NB4 (cell line): Measurements from ENCODE around the gene PPARGC1A.

ENCODE experiments used
- DNase-seq: peaks from one replicate; pipeline ENCODE4 v3.0.0; 2010; ENCODE audit warnings: low read depth
- H3K4me3 ChIP-seq: one replicate; pipeline ENCODE4 v1.5.1; 2011; ENCODE audit warnings: mild to moderate bottlenecking, low read depth, low read length, moderate library complexity
- CTCF ChIP-seq: IDR thresholded peaks from one replicate; pipeline ENCODE4 v1.5.1; 2012; ENCODE audit warnings: low read depth, low read length
- MAX ChIP-seq: IDR thresholded peaks from 2 replicates; pipeline ENCODE4 v1.6.1; 2011; ENCODE audit warnings: low read depth, low read length
- MYC ChIP-seq: IDR thresholded peaks from 2 replicates; pipeline ENCODE4 v1.6.1; 2011; ENCODE audit warnings: low read depth, low read length
- POLR2A ChIP-seq: IDR thresholded peaks from 2 replicates; pipeline ENCODE4 v1.6.1; 2011; ENCODE audit warnings: mild to moderate bottlenecking; ENCODE audit not compliant: insufficient read length; ENCODE audit errors: extremely low read depth

The PPARGC1A gene

GRCh38 chr4:23881674-23882337 is 8.0 kb downstream of the PPARGC1A start:
- H3K4me3 ChIP-seq: no peak overlapping the region
- no peak for DNase-seq
- no peak for TF ChIP-seq MAX
- TF ChIP-seq POLR2A: no peak
- no peak for TF ChIP-seq CTCF
- TF ChIP-seq MYC: no peak

- DNase-seq: peak; percentile 34
- no peak overlapping the region for H3K4me3 ChIP-seq
- TF ChIP-seq MAX: no peak
- no peak for TF ChIP-seq CTCF
- TF ChIP-seq POLR2A: no peak
- no peak for TF ChIP-seq MYC
Observed at GRCh38 chr4:23881052-23881501, 8.8 kb downstream of the PPARGC1A start.

- H3K4me3 ChIP-seq: no peak overlapping the region
- DNase-seq: no peak
- TF ChIP-seq POLR2A (no peak), MAX (no peak), CTCF (no peak), MYC (no peak)
Observed at GRCh38 chr4:23878912-23879732, 10.7 kb downstream of the PPARGC1A start.

GRCh38 chr4:23878246-23878891 is 11.5 kb downstream of the PPARGC1A start:
- H3K4me3 ChIP-seq: no peak overlapping the region
- DNase-seq: no peak
- TF ChIP-seq MYC (no peak), MAX (no peak), POLR2A (no peak), CTCF (no peak)

GRCh38 chr4:23877758-23878229 is 12.1 kb downstream of the PPARGC1A start:
- no peak for TF ChIP-seq CTCF
- TF ChIP-seq MYC: no peak
- TF ChIP-seq POLR2A: no peak
- TF ChIP-seq MAX: no peak
- no peak for DNase-seq
- H3K4me3 ChIP-seq: no peak overlapping the region
